ENCODE data around the gene LYRM1.

GRCh38 chr16:20956319-20956718 lies 55.7 kb downstream of the LYRM1 start:
- no peak for TF ChIP-seq POLR2AphosphoS5 (IDR thresholded peaks at IDR 0.05; ENCODE audit: borderline replicate concordance, low read depth, low read length)
- TF ChIP-seq EZH2 (IDR thresholded peaks at IDR 0.05), result no peak
- no peak for TF ChIP-seq FOXP2 (optimal IDR thresholded peaks at IDR 0.05; ENCODE audit: control extremely low read depth, extremely low read length, insufficient read depth)
